NCI-H1105 (cell line): Measurements from ENCODE around the gene IER5.

ENCODE experiments used
- DNase-seq: peaks from one replicate; lab custom pipeline; 2025; lab: John Stamatoyannopoulos, UW

IER5 gene

DNA sequence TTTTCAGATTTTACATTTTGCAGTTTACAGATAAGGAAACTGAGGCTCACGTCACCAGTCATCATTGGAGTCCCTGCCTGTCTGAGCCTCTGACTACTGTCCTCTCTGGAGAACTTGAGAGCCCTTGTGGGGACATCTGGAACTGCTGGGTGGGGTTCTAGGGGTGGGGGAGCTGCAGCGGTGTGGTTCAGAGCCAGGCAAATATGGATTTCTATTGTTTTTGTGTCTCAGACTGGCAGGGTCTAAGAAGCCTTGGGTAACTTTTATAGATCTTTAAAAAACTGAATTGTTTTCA lies 46.9 kb downstream of the IER5 start:
- no peak for DNase-seq

DNA sequence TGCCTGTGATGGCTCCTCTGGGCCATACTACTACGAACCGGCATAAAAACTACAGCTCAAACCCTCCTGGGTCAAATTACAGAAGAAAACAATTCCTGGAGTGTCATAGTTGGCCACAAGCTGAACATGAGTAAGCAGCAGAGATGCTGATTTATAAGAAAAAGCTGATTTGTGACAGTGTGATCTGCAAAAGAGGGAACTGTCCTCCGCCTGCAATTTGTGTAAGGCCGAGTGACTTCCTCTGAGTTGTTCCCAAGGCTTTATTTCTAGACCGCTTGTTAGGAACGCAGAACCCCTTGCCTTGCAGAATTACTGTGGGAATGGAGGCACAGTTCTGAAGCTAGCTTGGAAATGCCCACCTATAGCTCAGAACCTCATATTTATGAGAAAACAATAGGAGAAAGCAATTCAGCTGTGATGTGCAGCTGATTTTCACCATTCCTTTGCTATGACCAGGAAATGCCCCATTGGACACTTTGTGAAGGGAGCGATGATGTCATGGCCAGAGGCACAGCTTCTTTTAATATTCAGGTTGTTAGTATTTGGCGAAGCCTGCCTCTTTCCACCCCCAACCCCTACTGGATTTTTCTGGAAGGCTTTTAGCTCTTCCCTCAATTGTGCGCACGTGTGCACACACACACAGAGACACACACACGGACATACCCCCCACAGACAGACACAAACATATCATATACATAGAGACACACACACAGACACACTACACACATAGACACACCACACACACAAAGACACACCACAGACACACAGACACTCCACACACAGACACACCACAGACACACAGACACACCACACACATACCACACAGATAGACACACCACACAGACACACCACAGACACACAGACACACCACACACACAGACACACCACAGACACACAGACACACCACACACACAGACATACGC lies 47.6 kb downstream of the IER5 start:
- DNase-seq = no peak

DNA sequence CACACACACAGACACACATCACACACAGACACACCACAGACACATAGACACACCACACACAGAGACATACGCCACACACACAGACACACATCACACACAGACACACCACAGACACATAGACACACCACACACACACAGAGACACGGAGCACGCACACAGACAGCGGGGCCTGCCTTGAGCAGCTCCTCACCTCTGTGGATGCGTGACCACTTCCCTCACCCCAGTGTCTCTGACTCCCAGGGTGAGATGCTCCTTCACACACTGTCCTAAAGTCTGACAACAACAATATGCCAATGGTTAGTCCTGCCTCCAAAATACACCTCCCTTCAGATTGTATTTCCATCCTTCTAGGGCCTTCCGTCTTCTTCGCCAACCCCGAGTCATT lies 48.2 kb downstream of the IER5 start:
- no peak for DNase-seq

DNA sequence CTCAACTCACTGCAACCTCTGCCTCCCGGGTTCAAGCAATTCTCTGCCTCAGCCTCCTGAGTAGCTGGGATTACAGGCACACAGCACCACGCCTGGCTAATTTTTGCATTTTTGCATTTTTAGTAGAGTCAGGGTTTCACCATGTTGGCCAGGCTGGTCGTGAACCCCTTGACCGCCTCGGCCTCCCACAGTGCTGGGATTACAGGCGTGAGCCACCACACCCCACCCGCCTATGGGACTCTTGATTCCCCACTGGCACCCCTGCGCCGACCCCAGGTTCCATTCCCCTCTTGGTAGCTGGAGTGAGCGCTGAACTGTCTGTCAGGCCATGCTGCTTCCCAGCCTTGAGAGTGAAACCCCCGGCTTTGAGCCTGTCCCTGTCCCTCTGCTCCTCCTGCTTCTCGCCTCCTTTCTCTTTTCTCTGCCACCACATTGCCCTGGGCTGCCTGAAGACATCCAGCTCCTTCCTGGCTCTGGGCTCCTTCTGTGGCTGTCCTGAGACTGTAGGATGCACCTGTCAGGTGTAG lies 48.8 kb downstream of the IER5 start:
- DNase-seq = no peak

DNA sequence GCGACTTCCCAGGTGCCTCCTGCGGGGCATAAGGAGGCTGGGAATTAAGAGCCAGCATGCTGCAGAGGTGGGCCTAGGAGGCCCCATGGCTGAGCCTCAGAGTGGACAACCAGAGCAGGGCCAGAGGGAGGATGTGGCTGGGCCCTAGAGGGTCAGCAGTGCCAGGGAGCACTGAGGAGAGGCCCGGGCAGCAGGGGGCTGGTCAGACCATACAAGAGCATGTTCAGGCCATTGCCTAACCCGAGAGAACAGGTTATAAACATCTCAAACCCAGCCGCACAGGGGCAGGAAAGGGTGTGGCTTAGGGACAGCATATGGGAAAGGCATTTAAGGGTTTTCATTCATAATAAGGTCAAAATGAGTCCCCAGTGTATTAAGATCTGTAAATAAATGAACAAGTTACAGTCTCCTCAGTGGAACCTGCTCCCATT lies 51.1 kb downstream of the IER5 start:
- no peak for DNase-seq

DNA sequence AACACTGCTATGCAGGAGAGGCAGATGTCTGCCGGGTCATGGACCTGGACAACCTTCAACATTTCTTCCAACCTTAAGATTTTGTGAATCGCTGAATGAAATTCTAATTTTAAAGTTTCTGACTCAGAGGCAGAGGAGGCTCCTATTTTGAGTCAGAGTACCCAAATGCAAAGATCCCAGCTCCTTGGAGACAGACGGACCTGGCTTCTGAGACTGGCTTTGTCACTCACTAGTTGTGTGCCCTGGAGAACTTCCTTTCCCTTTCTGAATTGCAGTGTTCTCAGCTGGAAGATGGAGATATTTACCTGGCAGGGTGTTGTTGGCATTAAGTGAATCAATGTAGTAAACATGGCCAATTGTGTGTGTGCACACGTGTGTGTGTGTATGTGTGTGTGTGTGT lies 51.9 kb downstream of the IER5 start:
- DNase-seq = no peak

DNA sequence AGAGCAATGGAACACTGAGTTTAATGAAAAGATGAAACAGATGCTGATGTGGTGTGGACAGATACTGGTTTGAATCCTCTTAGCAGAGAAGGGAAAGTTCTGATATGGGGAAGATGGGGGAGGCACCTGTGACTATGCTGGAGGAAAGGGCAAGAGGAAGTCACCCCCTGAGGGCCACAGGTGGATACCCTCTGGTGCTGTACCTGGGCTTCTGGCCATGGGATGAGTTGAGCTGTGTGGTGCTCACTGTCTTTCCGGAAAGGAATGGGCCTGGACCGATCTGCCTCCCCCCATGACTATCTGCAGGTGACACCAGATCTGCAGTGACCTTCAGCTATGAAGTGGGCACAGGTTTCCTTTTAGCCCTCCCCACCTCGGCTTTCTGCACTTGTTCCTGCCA lies 52.4 kb downstream of the IER5 start:
- no peak for DNase-seq

DNA sequence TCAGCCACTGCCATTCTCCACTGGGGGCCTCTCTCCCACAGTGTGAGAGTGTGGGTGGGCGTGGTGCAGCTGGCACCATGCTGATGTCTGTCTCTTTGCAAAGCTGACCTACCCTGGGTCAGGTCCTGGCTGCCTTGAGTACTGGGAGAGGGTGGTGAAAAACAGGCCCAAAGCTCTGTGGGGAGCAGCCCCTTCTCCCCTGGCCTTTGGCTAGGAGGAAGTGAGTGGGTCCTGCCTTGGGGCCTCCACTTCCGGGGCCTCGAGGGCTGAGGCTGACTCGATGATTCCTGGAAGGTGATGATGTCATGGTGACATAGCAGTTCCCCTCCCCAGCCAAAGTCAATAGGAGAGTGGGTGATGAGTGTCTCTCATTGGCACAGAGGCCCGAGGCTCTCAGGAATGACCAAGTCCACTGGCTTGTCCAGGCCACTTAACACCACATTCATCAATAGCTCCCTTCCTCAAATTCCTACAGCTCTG lies 53.0 kb downstream of the IER5 start:
- DNase-seq = no peak
